CD4-positive, CD25-positive, alpha-beta regulatory T cell (primary cell): ENCODE measurements around the gene SRC. TPM values are rescaled to one million over a fixed set of nuclear protein-coding genes. Genes with fewer than 3 reads are reported as not detected.

Source experiments
- ATAC-seq, 2 donors: fragments of 150-1000 bp; cut with Tn5 transposase; one replicate each; pipeline ENCODE4 v1.10.0; 2021; ENCODE audit warnings: low read depth in 2 of 2, moderate number of reproducible peaks in 2 of 2, moderate library complexity in 1 of 2
- DNase-seq, 3 donors: peaks; one replicate each; pipeline versions ENCODE4 v3.0.0 to v3.0.0-alpha.2; 2012 to 2022; ENCODE audit warnings: mixed read lengths in 1 of 3
- H3K27ac ChIP-seq: one replicate; pipeline ENCODE4 v1.7.0; 2013; ENCODE audit warnings: mild to moderate bottlenecking, low read length; ENCODE audit not compliant: insufficient read depth, poor library complexity, severe bottlenecking
- H3K27me3 ChIP-seq: one replicate; pipeline ENCODE4 v1.7.0; 2013; ENCODE audit warnings: low read length; ENCODE audit not compliant: control insufficient read depth, insufficient read depth
- H3K36me3 ChIP-seq: one replicate; pipeline ENCODE4 v1.7.0; 2013; ENCODE audit warnings: mild to moderate bottlenecking, low read length, moderate library complexity; ENCODE audit not compliant: control insufficient read depth, insufficient read depth
- H3K4me1 ChIP-seq: 2 replicates; pipeline ENCODE4 v1.7.0; 2013; ENCODE audit warnings: mild to moderate bottlenecking, low read length; ENCODE audit not compliant: insufficient read depth, control insufficient read depth, poor library complexity, severe bottlenecking
- H3K4me3 ChIP-seq: one replicate; pipeline ENCODE4 v1.7.0; 2013; ENCODE audit warnings: low read depth, mild to moderate bottlenecking, low read length, moderate library complexity
- H3K9me3 ChIP-seq, 2 experiments: 1 replicate in 1 of 2; 2 replicates in 1 of 2; pipeline ENCODE4 v1.7.0; 2013; ENCODE audit warnings: low read length in 2 of 2, mild to moderate bottlenecking in 1 of 2, moderate library complexity in 1 of 2; ENCODE audit not compliant: control insufficient read depth in 2 of 2
- H3K27ac Mint-ChIP-seq, 3 donors: one replicate each; pipeline ENCODE4 v1.8.0; 2020 to 2022; ENCODE audit warnings: mild to moderate bottlenecking in 3 of 3, mixed read lengths in 3 of 3, moderate library complexity in 2 of 3
- H3K27me3 Mint-ChIP-seq: one replicate; pipeline ENCODE4 v1.8.0; 2022; ENCODE audit warnings: mild to moderate bottlenecking, mixed read lengths
- H3K36me3 Mint-ChIP-seq: one replicate; pipeline ENCODE4 v1.8.0; 2020; ENCODE audit warnings: mixed read lengths
- H3K4me1 Mint-ChIP-seq, 4 donors: one replicate each; pipeline ENCODE4 v1.8.0; 2020 to 2022; ENCODE audit warnings: mixed read lengths in 4 of 4, mild to moderate bottlenecking in 1 of 4
- H3K4me3 Mint-ChIP-seq, 4 donors: one replicate each; pipeline ENCODE4 v1.8.0; 2020 to 2022; ENCODE audit warnings: mild to moderate bottlenecking in 4 of 4, mixed read lengths in 4 of 4, moderate library complexity in 3 of 4
- H3K9me3 Mint-ChIP-seq, 7 donors: one replicate each; pipeline ENCODE4 v1.8.0; 2020 to 2022; ENCODE audit warnings: mixed read lengths in 7 of 7, mild to moderate bottlenecking in 3 of 7, moderate library complexity in 2 of 7
- polyA plus RNA-seq, 4 donors: library from polyadenylated mRNA; unstranded; fragments of 300-500 nt; fragmentation: Illumina TruSeq; gene quantifications; one replicate each; pipeline ENCODE4 v1.2.3, GENCODE V29; 2021
- total RNA-seq: library from RNA; stranded (reverse); gene quantifications from one replicate; pipeline ENCODE4 v1.2.3, GENCODE V29; 2022

SRC gene
- total and polyA plus RNA-seq, 5 donors from 2014 or later = 0.29 to 5.5 (median 0.56) TPM; not detected in 1

DNA sequence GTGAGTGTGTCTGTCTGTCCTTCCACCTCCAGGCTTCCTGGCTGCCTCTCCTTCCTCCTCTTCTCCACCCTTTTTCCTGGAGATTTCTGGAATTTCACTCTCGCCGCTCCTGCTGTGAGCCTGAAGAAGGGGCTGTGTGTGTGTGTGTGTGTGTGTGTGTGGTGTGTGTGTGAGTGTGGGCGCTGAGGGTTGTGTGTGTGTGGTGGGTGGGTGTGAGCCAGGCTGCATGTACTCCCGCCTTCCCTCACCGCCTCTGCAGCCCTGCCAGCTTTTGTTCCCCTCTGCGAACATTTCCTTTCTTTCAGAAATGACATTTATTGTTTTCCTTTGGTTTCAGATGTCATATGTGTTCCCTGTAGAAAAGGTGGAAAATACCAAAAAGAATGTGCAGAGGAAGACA, 76.0 kb downstream of the SRC start:
- DNase-seq (no peak), ATAC-seq (no peak)
- Mint-ChIP-seq H3K36me3 (no peaks in the 10 kb centered on the region), H3K27ac (no peak overlapping the region), H3K4me1 (peaks cover 0 to 2% (median 0%) of the 10 kb centered on the region in 4 donors), H3K27me3 (peaks cover 22% of the 10 kb centered on the region), H3K9me3 (no peaks in the 10 kb centered on the region), H3K4me3 (no peak overlapping the region)
- H3K9me3 ChIP-seq = no peaks in the 10 kb centered on the region
- H3K27ac ChIP-seq = no peak overlapping the region
- H3K4me1 ChIP-seq = no peaks in the 10 kb centered on the region
- H3K4me3 ChIP-seq = no peak overlapping the region
- H3K36me3 ChIP-seq = no peaks in the 10 kb centered on the region
- H3K27me3 ChIP-seq = no peaks in the 10 kb centered on the region

DNA sequence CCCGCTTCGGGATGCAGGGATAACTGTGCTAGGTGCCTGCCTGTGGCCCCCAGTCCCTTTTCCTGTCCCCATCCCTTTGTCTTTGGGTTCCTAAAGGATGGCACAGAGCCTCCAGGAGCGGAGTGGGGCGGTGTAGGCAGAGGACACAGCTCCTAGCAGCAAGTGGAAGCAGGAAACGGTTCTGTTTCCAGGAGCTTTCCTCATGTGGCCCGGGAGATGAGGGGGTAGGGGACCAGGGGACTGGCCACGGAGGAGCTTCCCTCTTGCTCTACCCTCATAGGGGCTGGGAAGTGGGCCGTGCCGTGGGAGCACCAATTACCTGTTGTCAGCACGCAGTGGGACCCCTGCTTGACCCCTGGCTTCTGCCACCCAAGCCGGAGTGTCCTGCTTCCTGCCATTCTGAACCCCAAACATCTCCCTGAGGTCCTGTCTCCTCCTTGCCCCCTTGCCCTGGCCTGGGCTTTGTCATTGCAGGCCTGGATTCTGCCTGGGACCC, 76.9 kb downstream of the SRC start:
- Mint-ChIP-seq H3K9me3 (no peaks in the 10 kb centered on the region), H3K27ac (no peak overlapping the region), H3K4me1 (peaks cover 0 to 2% (median 0%) of the 10 kb centered on the region in 4 donors), H3K4me3 (no peak overlapping the region), H3K27me3 (peaks cover 22% of the 10 kb centered on the region), H3K36me3 (no peaks in the 10 kb centered on the region)
- H3K9me3 ChIP-seq = no peaks in the 10 kb centered on the region
- DNase-seq (no peak), ATAC-seq (no peak)
- no peak overlapping the region for H3K4me3 ChIP-seq
- H3K27me3 ChIP-seq = no peaks in the 10 kb centered on the region
- H3K27ac ChIP-seq = no peak overlapping the region
- no peaks in the 10 kb centered on the region for H3K36me3 ChIP-seq
- H3K4me1 ChIP-seq = no peaks in the 10 kb centered on the region

DNA sequence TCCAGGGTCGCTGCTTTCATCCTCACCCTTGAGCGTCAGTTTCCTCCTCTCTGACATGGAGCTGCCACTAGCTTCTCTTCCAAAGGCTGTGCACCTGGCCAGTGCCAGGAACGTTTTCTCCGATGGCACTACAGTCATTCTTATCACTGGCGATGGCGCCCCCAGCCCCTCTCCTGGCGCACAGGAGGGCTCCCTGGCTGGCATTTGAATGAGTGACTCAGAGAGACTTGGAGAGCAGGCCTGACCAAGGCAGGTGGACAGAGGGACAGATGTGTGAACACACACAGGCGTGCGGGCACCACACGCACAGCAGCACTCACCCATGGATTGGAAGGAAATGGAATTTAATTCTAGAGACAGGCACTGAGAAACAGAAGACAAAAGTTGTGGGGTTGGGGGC, 77.6 kb downstream of the SRC start:
- no peaks in the 10 kb centered on the region for H3K9me3 Mint-ChIP-seq
- no peak for ATAC-seq

DNA sequence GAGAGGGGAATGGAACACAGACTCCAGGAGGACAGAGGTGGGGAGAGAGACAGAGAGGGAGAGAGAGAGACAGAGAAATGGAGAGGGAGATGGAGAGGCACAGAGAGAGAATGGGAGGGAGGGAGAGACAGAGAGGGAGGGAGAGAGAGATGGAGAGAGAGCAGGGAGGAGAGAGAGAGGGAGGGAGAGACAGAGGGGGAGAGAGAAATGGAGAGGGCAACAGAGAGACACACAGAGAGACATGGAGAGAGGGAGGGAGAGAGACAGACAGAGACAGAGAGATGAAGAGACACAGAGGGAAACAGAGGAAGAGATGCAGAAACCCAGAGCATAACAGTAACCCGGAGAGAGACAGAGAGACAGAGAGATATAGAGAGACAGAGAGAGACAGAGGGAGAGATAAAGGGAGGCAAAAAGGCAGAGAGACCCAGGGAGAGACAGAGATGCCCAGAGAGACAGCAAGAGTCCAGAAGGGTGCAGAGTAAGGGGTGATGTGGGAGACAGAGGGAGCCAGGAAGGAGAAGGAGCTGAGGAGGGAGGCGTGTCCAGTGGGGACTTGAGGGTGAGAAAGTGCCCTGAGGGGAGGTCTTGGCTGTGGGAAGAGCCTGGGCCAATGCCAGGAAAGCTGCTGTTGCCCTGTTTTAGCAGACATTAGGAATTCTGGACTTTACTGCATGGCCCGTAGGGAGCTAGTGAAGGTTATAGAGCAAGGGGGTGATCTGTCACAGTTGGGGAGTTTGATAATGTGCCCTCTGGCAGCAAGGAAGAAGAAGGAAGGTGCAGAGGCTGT, 78.3 kb downstream of the SRC start:
- no peak for ATAC-seq
- no peaks in the 10 kb centered on the region for H3K9me3 Mint-ChIP-seq
- H3K4me1 ChIP-seq = no peaks in the 10 kb centered on the region

More for the DNA sequence above, 77.6 kb downstream of the SRC start:
- no peak for DNase-seq
- Histone ChIP-seq H3K36me3 (no peaks in the 10 kb centered on the region), H3K9me3 (no peaks in the 10 kb centered on the region), H3K4me1 (no peaks in the 10 kb centered on the region), H3K27ac (no peak overlapping the region), H3K27me3 (no peaks in the 10 kb centered on the region), H3K4me3 (no peak overlapping the region)
- Mint-ChIP-seq H3K36me3 (no peaks in the 10 kb centered on the region), H3K27me3 (peaks cover 22% of the 10 kb centered on the region), H3K4me3 (no peak overlapping the region), H3K27ac (no peak overlapping the region), H3K4me1 (peaks cover 0 to 2% (median 0%) of the 10 kb centered on the region in 4 donors)

DNA sequence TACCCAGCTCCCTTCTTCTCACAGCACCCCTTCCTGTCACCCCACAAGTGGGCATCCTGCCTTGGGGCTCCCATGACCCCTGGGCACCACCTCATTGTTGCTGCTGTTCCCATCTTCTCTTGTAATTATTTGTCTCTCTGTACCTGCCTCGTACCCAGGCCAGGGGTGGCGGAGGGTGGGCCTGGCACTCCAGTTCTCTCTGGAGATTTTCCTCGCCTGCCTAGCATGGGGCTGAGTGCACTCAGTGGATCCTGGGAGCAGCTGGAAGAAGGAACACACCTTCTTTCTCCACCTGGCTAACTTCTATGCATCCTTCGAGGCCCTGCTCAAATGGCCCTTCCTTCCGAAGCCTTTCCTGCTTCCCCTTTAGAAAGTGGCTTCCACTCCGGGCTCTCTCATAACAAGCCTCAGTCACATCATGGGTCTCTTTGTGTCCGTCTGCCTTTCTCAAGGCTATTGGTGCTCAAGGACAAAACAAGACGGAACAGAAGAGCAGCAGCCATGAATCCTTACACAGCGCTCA, 79.2 kb downstream of the SRC start:
- Histone ChIP-seq H3K36me3 (no peaks in the 10 kb centered on the region), H3K9me3 (no peaks in the 10 kb centered on the region), H3K4me1 (no peaks in the 10 kb centered on the region), H3K27ac (no peak overlapping the region), H3K4me3 (no peak overlapping the region), H3K27me3 (no peaks in the 10 kb centered on the region)
- ATAC-seq (no peak), DNase-seq (no peak)
- Mint-ChIP-seq H3K9me3 (no peaks in the 10 kb centered on the region), H3K27me3 (peaks cover 22% of the 10 kb centered on the region), H3K27ac (no peak overlapping the region), H3K4me1 (peaks cover 0 to 2% (median 0%) of the 10 kb centered on the region in 4 donors), H3K36me3 (no peaks in the 10 kb centered on the region), H3K4me3 (no peak overlapping the region)

More for the DNA sequence above, 78.3 kb downstream of the SRC start:
- Mint-ChIP-seq H3K36me3 (no peaks in the 10 kb centered on the region), H3K27me3 (peaks cover 22% of the 10 kb centered on the region), H3K4me1 (peaks cover 0 to 2% (median 0%) of the 10 kb centered on the region in 4 donors), H3K4me3 (no peak overlapping the region), H3K27ac (no peak overlapping the region)
- no peaks in the 10 kb centered on the region for H3K27me3 ChIP-seq
- H3K27ac ChIP-seq = no peak overlapping the region
- no peak overlapping the region for H3K4me3 ChIP-seq
- no peaks in the 10 kb centered on the region for H3K36me3 ChIP-seq
- no peak for DNase-seq
- no peaks in the 10 kb centered on the region for H3K9me3 ChIP-seq

- ATAC-seq (no peak), DNase-seq (no peak)
- H3K9me3 ChIP-seq = no peaks in the 10 kb centered on the region
- H3K4me1 ChIP-seq = no peaks in the 10 kb centered on the region
- no peak overlapping the region for H3K27ac ChIP-seq
- Mint-ChIP-seq H3K4me3 (no peak overlapping the region), H3K9me3 (no peaks in the 10 kb centered on the region), H3K4me1 (no peaks in the 10 kb centered on the region), H3K27ac (no peak overlapping the region), H3K27me3 (peaks cover 16% of the 10 kb centered on the region), H3K36me3 (no peaks in the 10 kb centered on the region)
- H3K27me3 ChIP-seq = no peaks in the 10 kb centered on the region
- H3K4me3 ChIP-seq = no peak overlapping the region
- H3K36me3 ChIP-seq = no peaks in the 10 kb centered on the region
Measured at GRCh38 chr20:37426106-37426505, 80.2 kb downstream of the SRC start.

GRCh38 chr20:37426978-37427377, 81.0 kb downstream of the SRC start:
- no peaks in the 10 kb centered on the region for H3K36me3 Mint-ChIP-seq
- no peak for ATAC-seq
- no peaks in the 10 kb centered on the region for H3K9me3 ChIP-seq
- H3K4me3 Mint-ChIP-seq = no peak overlapping the region
- DNase-seq = no peak
- H3K27ac Mint-ChIP-seq = no peak overlapping the region
- no peaks in the 10 kb centered on the region for H3K4me1 ChIP-seq
- H3K27me3 ChIP-seq = no peaks in the 10 kb centered on the region
- no peak overlapping the region for H3K4me3 ChIP-seq
- H3K4me1 Mint-ChIP-seq = no peaks in the 10 kb centered on the region
- H3K27me3 Mint-ChIP-seq = peaks cover 10% of the 10 kb centered on the region
- no peaks in the 10 kb centered on the region for H3K36me3 ChIP-seq
- H3K9me3 Mint-ChIP-seq = no peaks in the 10 kb centered on the region
- H3K27ac ChIP-seq = no peak overlapping the region

GRCh38 chr20:37430044-37430443, 84.1 kb downstream of the SRC start:
- Mint-ChIP-seq H3K27me3 (no peaks in the 10 kb centered on the region), H3K27ac (no peak overlapping the region), H3K4me3 (no peak overlapping the region), H3K36me3 (no peaks in the 10 kb centered on the region), H3K4me1 (no peaks in the 10 kb centered on the region), H3K9me3 (no peaks in the 10 kb centered on the region)
- H3K9me3 ChIP-seq = no peaks in the 10 kb centered on the region
- H3K27me3 ChIP-seq = no peaks in the 10 kb centered on the region
- DNase-seq (no peak), ATAC-seq (no peak)
- no peaks in the 10 kb centered on the region for H3K4me1 ChIP-seq
- no peak overlapping the region for H3K27ac ChIP-seq
- no peaks in the 10 kb centered on the region for H3K36me3 ChIP-seq
- no peak overlapping the region for H3K4me3 ChIP-seq
